Colonic mucosa (tissue), 4 donors: ENCODE data around the gene DGKI. TPM values are rescaled to one million over a fixed set of nuclear protein-coding genes. Genes with fewer than 3 reads are reported as not detected.
"Not testable (repeated sequence)": the region's sequence is repeated elsewhere in the genome, so short reads cannot be mapped to it uniquely, and the experiment has no call there.

ENCODE experiments used
- DNase-seq: peaks from one replicate; pipeline ENCODE4 v3.0.0-alpha.2; 2020
- H3K27ac ChIP-seq: fragments of 200-600 bp; one replicate; pipeline ENCODE4 v1.8.0; 2021
- H3K27me3 ChIP-seq: fragments of 200-600 bp; one replicate; pipeline ENCODE4 v1.8.0; 2021
- H3K36me3 ChIP-seq: fragments of 200-600 bp; one replicate; pipeline ENCODE4 v1.8.0; 2021
- H3K4me1 ChIP-seq: fragments of 200-600 bp; one replicate; pipeline ENCODE4 v1.8.0; 2021; ENCODE audit warnings: mild to moderate bottlenecking
- H3K4me3 ChIP-seq: fragments of 200-600 bp; one replicate; pipeline ENCODE4 v1.8.0; 2021
- H3K9ac ChIP-seq, 2 donors: one replicate each; pipeline ENCODE4 v1.7.0; 2013; ENCODE audit warnings: control low read depth in 2 of 2, low read depth in 2 of 2, low read length in 2 of 2
- H3K9me3 ChIP-seq: fragments of 200-600 bp; one replicate; pipeline ENCODE4 v1.8.0; 2021
- intact Hi-C: fragments of 100-400 bp; cut with DNase I; formaldehyde crosslinking; loops from one replicate; pipeline ENCODE4 v1.14.1; 2022
- total RNA-seq, 2 donors: library from RNA; stranded (reverse); fragmentation: NEBNext Ultra II Directional in 1 of 2; extraction: Animal tissue kit (Norgen Biotek cat#: 25700) in 1 of 2; gene quantifications; one replicate each; pipeline ENCODE4 v1.2.1, GENCODE V29; 2021
- TF ChIP-seq, protein P1 (sequence below): fragments of 200-600 bp; IDR thresholded peaks from one replicate; pipeline ENCODE4 v1.8.0; 2022; ENCODE audit warnings: antibody characterized with exemption, mild to moderate bottlenecking
- donor health status: healthy.
- donor health status: DM: no; HTN: no; CAD: no.
- donor health status: DM: no; HTN: no; CAD: no.

Gene DGKI
- total RNA-seq, 2 donors from 2014 or later: 0.35 to 0.67 TPM

- no peaks in the 10 kb centered on the region for H3K36me3 ChIP-seq
- intact Hi-C loops: no loop called here
- DNase-seq: no peak
- H3K9me3 ChIP-seq: no peaks in the 10 kb centered on the region
- H3K27ac ChIP-seq: no peak overlapping the region
- H3K27me3 ChIP-seq: peaks cover 3% of the 10 kb centered on the region
- H3K4me3 ChIP-seq: no peak overlapping the region
- no peak overlapping the region for H3K9ac ChIP-seq
- TF ChIP-seq, protein P1, sequence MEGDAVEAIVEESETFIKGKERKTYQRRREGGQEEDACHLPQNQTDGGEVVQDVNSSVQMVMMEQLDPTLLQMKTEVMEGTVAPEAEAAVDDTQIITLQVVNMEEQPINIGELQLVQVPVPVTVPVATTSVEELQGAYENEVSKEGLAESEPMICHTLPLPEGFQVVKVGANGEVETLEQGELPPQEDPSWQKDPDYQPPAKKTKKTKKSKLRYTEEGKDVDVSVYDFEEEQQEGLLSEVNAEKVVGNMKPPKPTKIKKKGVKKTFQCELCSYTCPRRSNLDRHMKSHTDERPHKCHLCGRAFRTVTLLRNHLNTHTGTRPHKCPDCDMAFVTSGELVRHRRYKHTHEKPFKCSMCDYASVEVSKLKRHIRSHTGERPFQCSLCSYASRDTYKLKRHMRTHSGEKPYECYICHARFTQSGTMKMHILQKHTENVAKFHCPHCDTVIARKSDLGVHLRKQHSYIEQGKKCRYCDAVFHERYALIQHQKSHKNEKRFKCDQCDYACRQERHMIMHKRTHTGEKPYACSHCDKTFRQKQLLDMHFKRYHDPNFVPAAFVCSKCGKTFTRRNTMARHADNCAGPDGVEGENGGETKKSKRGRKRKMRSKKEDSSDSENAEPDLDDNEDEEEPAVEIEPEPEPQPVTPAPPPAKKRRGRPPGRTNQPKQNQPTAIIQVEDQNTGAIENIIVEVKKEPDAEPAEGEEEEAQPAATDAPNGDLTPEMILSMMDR: no peak
- no peaks in the 10 kb centered on the region for H3K4me1 ChIP-seq
These were observed 131.7 kb downstream of the DGKI start for GRCh38 chr7:137715121-137715520.

GRCh38 chr7:137706330-137706729 lies 140.4 kb downstream of the DGKI start:
- H3K9me3 ChIP-seq, H3K4me3 ChIP-seq, H3K27me3 ChIP-seq, H3K4me1 ChIP-seq, intact Hi-C loops, H3K36me3 ChIP-seq, H3K27ac ChIP-seq, H3K9ac ChIP-seq, DNase-seq: not testable (repeated sequence)

GRCh38 chr7:137704723-137705122 lies 142.1 kb downstream of the DGKI start:
- TF ChIP-seq, protein P1: no peak
- Histone ChIP-seq H3K27me3 (no peaks in the 10 kb centered on the region), H3K9me3 (no peaks in the 10 kb centered on the region), H3K4me1 (no peaks in the 10 kb centered on the region), H3K4me3 (no peak overlapping the region), H3K9ac (no peak overlapping the region), H3K27ac (no peak overlapping the region), H3K36me3 (no peaks in the 10 kb centered on the region)
- intact Hi-C loops: no loop called here
- DNase-seq: no peak

DNA sequence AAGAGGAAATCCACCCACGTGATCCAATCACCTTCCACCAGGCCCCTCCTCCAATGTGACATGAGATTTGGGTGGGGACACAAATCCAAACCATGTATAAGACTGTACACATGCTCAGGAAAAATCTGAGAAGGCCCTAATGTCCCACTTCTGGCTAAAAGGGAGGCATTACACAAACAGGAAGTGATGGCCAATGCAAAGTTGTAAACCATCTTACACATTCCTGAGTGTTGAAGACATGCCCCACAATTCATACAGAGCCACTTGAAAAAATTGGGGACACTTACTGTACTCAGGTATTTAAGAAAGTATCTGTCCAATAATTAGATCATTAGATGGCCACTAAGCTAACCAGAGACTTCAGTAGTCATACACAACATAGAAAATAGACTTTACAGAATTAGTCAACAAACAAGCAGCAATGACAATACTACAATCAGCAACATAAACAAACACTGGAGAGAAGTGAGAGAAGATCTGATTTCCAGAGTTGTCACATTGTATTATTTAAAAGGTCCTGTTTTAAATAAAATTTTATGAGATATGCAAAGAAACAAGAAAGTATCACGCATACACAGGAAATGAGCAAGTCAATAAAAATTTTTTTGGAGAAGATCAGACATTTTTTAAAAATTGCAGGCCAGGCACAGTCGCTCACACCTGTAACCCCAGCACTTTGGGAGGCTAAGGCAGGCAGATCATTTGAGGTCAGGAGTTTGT lies 143.3 kb downstream of the DGKI start:
- H3K4me3 ChIP-seq: no peak overlapping the region
- no peaks in the 10 kb centered on the region for H3K27me3 ChIP-seq
- no peak overlapping the region for H3K27ac ChIP-seq
- H3K36me3 ChIP-seq: no peaks in the 10 kb centered on the region
- intact Hi-C loops: no loop called here
- no peak for DNase-seq
- no peak overlapping the region for H3K9ac ChIP-seq
- TF ChIP-seq, protein P1: no peak
- H3K9me3 ChIP-seq: no peaks in the 10 kb centered on the region
- no peaks in the 10 kb centered on the region for H3K4me1 ChIP-seq

DNA sequence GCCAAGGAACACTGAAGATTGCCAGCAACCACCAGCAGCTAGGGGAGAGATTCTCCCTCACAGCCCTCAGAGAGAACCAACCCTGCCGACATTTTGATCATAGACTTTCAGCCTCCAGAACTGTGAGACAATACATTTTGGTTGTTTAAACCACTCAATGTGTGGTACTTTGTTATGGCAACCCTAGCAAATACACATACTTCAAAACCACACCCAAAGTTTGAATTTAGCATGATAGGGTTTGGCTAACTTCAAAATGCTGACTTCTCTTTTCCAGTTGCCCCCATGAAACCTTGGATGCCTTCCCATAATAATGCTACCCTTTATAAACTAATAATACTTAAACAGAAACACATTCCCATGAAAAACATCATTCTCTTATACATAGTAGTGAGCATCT lies 149.8 kb downstream of the DGKI start:
- H3K27ac ChIP-seq: no peak overlapping the region
- no peak overlapping the region for H3K4me3 ChIP-seq
- no peak overlapping the region for H3K9ac ChIP-seq
- no peaks in the 10 kb centered on the region for H3K9me3 ChIP-seq
- TF ChIP-seq, protein P1: no peak
- no peaks in the 10 kb centered on the region for H3K27me3 ChIP-seq
- intact Hi-C loops: no loop called here
- no peaks in the 10 kb centered on the region for H3K4me1 ChIP-seq
- no peak for DNase-seq
- no peaks in the 10 kb centered on the region for H3K36me3 ChIP-seq

GRCh38 chr7:137696376-137696775 lies 150.4 kb downstream of the DGKI start:
- TF ChIP-seq, protein P1: no peak
- no peak overlapping the region for H3K27ac ChIP-seq
- no peaks in the 10 kb centered on the region for H3K27me3 ChIP-seq
- intact Hi-C loops: no loop called here
- H3K4me3 ChIP-seq: no peak overlapping the region
- DNase-seq: no peak
- H3K9ac ChIP-seq: no peak overlapping the region
- H3K4me1 ChIP-seq: no peaks in the 10 kb centered on the region
- no peaks in the 10 kb centered on the region for H3K9me3 ChIP-seq
- H3K36me3 ChIP-seq: no peaks in the 10 kb centered on the region
